ENCODE results near the gene AMOTL1. TPM values are rescaled to one million over a fixed set of nuclear protein-coding genes. Genes with fewer than 3 reads are reported as not detected.

AMOTL1 gene
- total RNA-seq, 2 donors from 2014 or later: 45.0 to 60.0 TPM

GRCh38 chr11:94781837-94782236, 13.7 kb downstream of the AMOTL1 start:
- Mint-ChIP-seq H3K4me3 (no peak overlapping the region), H3K27me3 (ENCODE audit: insufficient read depth) (no peaks in the 10 kb centered on the region)

GRCh38 chr11:94782446-94782845, 14.3 kb downstream of the AMOTL1 start:
- Histone ChIP-seq H3K9ac (ENCODE audit: extremely low read depth, low read length, poor library complexity, severe bottlenecking) (no peak overlapping the region), H3K27me3 (ENCODE audit: control insufficient read depth, insufficient read depth, low read length, poor library complexity, severe bottlenecking) (no peaks in the 10 kb centered on the region), H3K4me1 (ENCODE audit: control insufficient read depth, insufficient read depth, low read length) (peaks cover 17% of the 10 kb centered on the region), H3K4me3 (ENCODE audit: low read length) (no peak overlapping the region), H3K9me3 (ENCODE audit: control insufficient read depth, low read length) (no peaks in the 10 kb centered on the region), H3K27ac (ENCODE audit: low read depth, low read length) (no peak overlapping the region), H3K36me3 (ENCODE audit: control insufficient read depth, insufficient read depth, low read length) (no peaks in the 10 kb centered on the region)
- no peaks in the 10 kb centered on the region for H3K9me3 Mint-ChIP-seq
- no peak overlapping the region for H3K27ac Mint-ChIP-seq
- no peak for DNase-seq
- H3K27me3 Mint-ChIP-seq (ENCODE audit: insufficient read depth): no peaks in the 10 kb centered on the region
- no peak overlapping the region for H3K4me3 Mint-ChIP-seq
- TF ChIP-seq CTCF (conservative IDR thresholded peaks at IDR 0.05): no peak
- H3K4me1 Mint-ChIP-seq: peaks cover 46% of the 10 kb centered on the region
- H3K36me3 Mint-ChIP-seq (ENCODE audit: low read depth): no peaks in the 10 kb centered on the region
- 100% methylated on average over 1 of the region's 1 CpG; no CpG with 5 or more reads in 1 of the 2 experiments for WGBS, 2 experiments (ENCODE audit: insufficient coverage in 1 of 2, insufficient read length in 1 of 2)

More at GRCh38 chr11:94781837-94782236, 13.7 kb downstream of the AMOTL1 start:
- Mint-ChIP-seq H3K9me3 (no peaks in the 10 kb centered on the region), H3K27ac (no peak overlapping the region), H3K36me3 (ENCODE audit: low read depth) (no peaks in the 10 kb centered on the region), H3K4me1 (peaks cover 48% of the 10 kb centered on the region)
- no peaks in the 10 kb centered on the region for H3K36me3 ChIP-seq (ENCODE audit: control insufficient read depth, insufficient read depth, low read length)
- TF ChIP-seq CTCF (conservative IDR thresholded peaks at IDR 0.05): no peak
- no peaks in the 10 kb centered on the region for H3K27me3 ChIP-seq (ENCODE audit: control insufficient read depth, insufficient read depth, low read length, poor library complexity, severe bottlenecking)
- DNase-seq: no peak
- H3K4me1 ChIP-seq (ENCODE audit: control insufficient read depth, insufficient read depth, low read length): peaks cover 18% of the 10 kb centered on the region
- H3K9me3 ChIP-seq (ENCODE audit: control insufficient read depth, low read length): no peaks in the 10 kb centered on the region
- H3K4me3 ChIP-seq (ENCODE audit: low read length): no peak overlapping the region
- H3K9ac ChIP-seq (ENCODE audit: extremely low read depth, low read length, poor library complexity, severe bottlenecking): no peak overlapping the region
- WGBS, 2 experiments (ENCODE audit: insufficient coverage in 1 of 2, insufficient read length in 1 of 2): 94% methylated on average over 1 of the region's 1 CpG; no CpG with 5 or more reads in 1 of the 2 experiments
- no peak overlapping the region for H3K27ac ChIP-seq (ENCODE audit: low read depth, low read length)

- H3K4me1 ChIP-seq (ENCODE audit: control insufficient read depth, insufficient read depth, low read length): peaks cover 18% of the 10 kb centered on the region
- H3K9me3 ChIP-seq (ENCODE audit: control insufficient read depth, low read length): no peaks in the 10 kb centered on the region
- H3K36me3 ChIP-seq (ENCODE audit: control insufficient read depth, insufficient read depth, low read length): peaks cover 16% of the 10 kb centered on the region
- Mint-ChIP-seq H3K4me3 (no peak overlapping the region), H3K4me1 (peaks cover 44% of the 10 kb centered on the region), H3K36me3 (ENCODE audit: low read depth) (no peaks in the 10 kb centered on the region), H3K9me3 (no peaks in the 10 kb centered on the region), H3K27ac (peak overlapping the region; percentile 82), H3K27me3 (ENCODE audit: insufficient read depth) (peaks cover 5% of the 10 kb centered on the region)
- TF ChIP-seq CTCF (conservative IDR thresholded peaks at IDR 0.05): no peak
- no peaks in the 10 kb centered on the region for H3K27me3 ChIP-seq (ENCODE audit: control insufficient read depth, insufficient read depth, low read length, poor library complexity, severe bottlenecking)
- no peak for DNase-seq
- H3K9ac ChIP-seq (ENCODE audit: extremely low read depth, low read length, poor library complexity, severe bottlenecking): no peak overlapping the region
- H3K27ac ChIP-seq (ENCODE audit: low read depth, low read length): no peak overlapping the region
- H3K4me3 ChIP-seq (ENCODE audit: low read length): no peak overlapping the region
These were observed 16.7 kb downstream of the AMOTL1 start for GRCh38 chr11:94784884-94785283.
